H1 (cell line): ENCODE results near the gene ELF4. TPM values are rescaled to one million over a fixed set of nuclear protein-coding genes. Genes with fewer than 3 reads are reported as not detected.

Experiments
- CTCF ChIA-PET: fragments of 300-600 bp; sonication (Branson Sonifier 250); formaldehyde crosslinking; loops from one replicate; lab custom pipeline; 2021; ENCODE audit not compliant: partially characterized antibody; lab: Charles Lee
- POLR2A ChIA-PET: fragments of 300-600 bp; sonication (Branson Sonifier 250); formaldehyde crosslinking; loops from one replicate; lab custom pipeline; 2021; ENCODE audit warnings: inconsistent platforms; ENCODE audit not compliant: partially characterized antibody; lab: Charles Lee
- DNase-seq, 2 experiments: peaks; one replicate each; pipeline versions ENCODE4 v3.0.0 to v3.0.0-alpha.2; 2010 to 2022; ENCODE audit warnings: low spot score in 2 of 2, low read depth in 1 of 2, mixed read lengths in 1 of 2
- FAIRE-seq: peaks from 2 replicates; lab custom pipeline; 2011; peaks lifted over from hg19 to GRCh38; lab: Jason Lieb, UNC
- H2AFZ ChIP-seq: 2 replicates; pipeline ENCODE4 v1.8.1; 2012; ENCODE audit warnings: low read length, inconsistent platforms
- H2AK5ac ChIP-seq: 2 replicates; pipeline ENCODE4 v1.6.1; 2013; ENCODE audit warnings: low read depth, low read length
- H2BK120ac ChIP-seq: replicated peaks from 2 replicates; pipeline ENCODE3; 2013; ENCODE audit warnings: low read depth, low read length, inconsistent platforms
- H2BK12ac ChIP-seq: 2 replicates; pipeline ENCODE4 v1.6.1; 2013; ENCODE audit warnings: low read depth, low read length
- H2BK15ac ChIP-seq: 2 replicates; pipeline ENCODE4 v1.6.1; 2013; ENCODE audit warnings: low read length
- H2BK20ac ChIP-seq: 2 replicates; pipeline ENCODE4 v1.6.1; 2013; ENCODE audit warnings: low read length
- H2BK5ac ChIP-seq: 2 replicates; pipeline ENCODE4 v1.6.1; 2013; ENCODE audit warnings: low read depth, low read length
- H3K14ac ChIP-seq: 2 replicates; pipeline ENCODE4 v1.6.1; 2013; ENCODE audit warnings: inconsistent platforms; ENCODE audit not compliant: insufficient read length
- H3K18ac ChIP-seq: 2 replicates; pipeline ENCODE4 v1.6.1; 2013; ENCODE audit warnings: low read length; ENCODE audit errors: extremely low read depth
- H3K23ac ChIP-seq: 2 replicates; pipeline ENCODE4 v1.6.1; 2013; ENCODE audit warnings: inconsistent platforms; ENCODE audit not compliant: insufficient read length
- H3K23me2 ChIP-seq: 2 replicates; pipeline ENCODE4 v1.6.1; 2013; ENCODE audit warnings: low read depth, low read length
- H3K27ac ChIP-seq: 2 replicates; pipeline ENCODE4 v1.6.1; 2011; ENCODE audit warnings: low read depth, low read length, inconsistent platforms
- H3K27me3 ChIP-seq, 4 experiments: replicated peaks in 1 of 4; 1 replicate in 1 of 4; 2 replicates in 3 of 4; pipeline versions ENCODE4 v1.6.1 to v1.8.1; 2011 to 2013; ENCODE audit warnings: low read length in 3 of 4, mild to moderate bottlenecking in 3 of 4, inconsistent platforms in 2 of 4, mixed read lengths in 2 of 4, moderate library complexity in 1 of 4; ENCODE audit not compliant: control insufficient read depth in 3 of 4, insufficient read depth in 3 of 4; ENCODE audit errors: extremely low read depth in 1 of 4
- H3K36me3 ChIP-seq, 4 experiments: 2 replicates each; pipeline versions ENCODE4 v1.6.1 to v1.8.1; 2011 to 2013; ENCODE audit warnings: mild to moderate bottlenecking in 4 of 4, low read length in 3 of 4, moderate library complexity in 2 of 4, control low read depth in 1 of 4, inconsistent platforms in 1 of 4; ENCODE audit not compliant: insufficient read depth in 4 of 4, control insufficient read depth in 2 of 4
- H3K4ac ChIP-seq: replicated peaks from 2 replicates; pipeline ENCODE3; 2013; ENCODE audit warnings: low read length, low read depth, mixed read lengths, inconsistent platforms; ENCODE audit not compliant: insufficient read length
- H3K4me1 ChIP-seq, 4 experiments: replicated peaks in 1 of 4; 1 replicate in 1 of 4; 2 replicates in 3 of 4; pipeline versions ENCODE4 v1.6.1 to v1.8.1; 2011 to 2013; ENCODE audit warnings: low read length in 3 of 4, inconsistent platforms in 2 of 4, mixed read lengths in 1 of 4; ENCODE audit not compliant: insufficient read depth in 4 of 4, control insufficient read depth in 3 of 4
- H3K4me2 ChIP-seq, 2 experiments: 2 replicates each; pipeline versions ENCODE4 v1.6.1 to v1.8.1; 2011 to 2013; ENCODE audit warnings: low read depth in 2 of 2, low read length in 2 of 2, control low read depth in 1 of 2, inconsistent platforms in 1 of 2, mild to moderate bottlenecking in 1 of 2; ENCODE audit not compliant: insufficient read depth in 1 of 2
- H3K4me3 ChIP-seq, 4 experiments: fragments of 200-600, 300-600 bp in 1 of 4; sonication (generic), shearing (Covaris generic), sonication (Bioruptor Twin) in 1 of 4; 2 replicates each; pipeline versions ENCODE4 v1.5.1 to v1.8.1; 2011 to 2016; ENCODE audit warnings: low read length in 4 of 4, low read depth in 3 of 4, control low read depth in 2 of 4, inconsistent platforms in 2 of 4, mild to moderate bottlenecking in 2 of 4, mixed read lengths in 1 of 4, moderate library complexity in 1 of 4; ENCODE audit not compliant: insufficient read depth in 2 of 4; ENCODE audit errors: extremely low read depth in 1 of 4
- H3K56ac ChIP-seq: replicated peaks from 2 replicates; pipeline ENCODE3; 2013; ENCODE audit warnings: low read depth, mild to moderate bottlenecking, mixed read lengths, low read length, inconsistent platforms; ENCODE audit not compliant: insufficient read length
- H3K79me1 ChIP-seq: 2 replicates; pipeline ENCODE4 v1.6.1; 2013; ENCODE audit warnings: low read depth, low read length, control low read depth
- H3K79me2 ChIP-seq, 2 experiments: 2 replicates each; pipeline versions ENCODE4 v1.6.1 to v1.8.1; 2012 to 2013; ENCODE audit warnings: low read length in 2 of 2, mild to moderate bottlenecking in 2 of 2, inconsistent platforms in 1 of 2; ENCODE audit not compliant: insufficient read depth in 2 of 2, control insufficient read depth in 1 of 2
- H3K9ac ChIP-seq, 4 experiments: replicated peaks in 1 of 4; 1 replicate in 1 of 4; 2 replicates in 3 of 4; pipeline versions ENCODE4 v1.6.1 to v1.8.1; 2011 to 2013; ENCODE audit warnings: low read depth in 3 of 4, low read length in 3 of 4, control low read depth in 2 of 4, mild to moderate bottlenecking in 2 of 4, moderate library complexity in 2 of 4, inconsistent platforms in 1 of 4; ENCODE audit errors: extremely low read depth in 1 of 4
- H3K9me3 ChIP-seq, 2 experiments: 2 replicates each; pipeline versions ENCODE4 v1.6.1 to v1.8.1; 2012 to 2013; ENCODE audit warnings: mild to moderate bottlenecking in 2 of 2, moderate library complexity in 2 of 2, control low read depth in 1 of 2, inconsistent platforms in 1 of 2, low read depth in 1 of 2, low read length in 1 of 2, mixed read lengths in 1 of 2; ENCODE audit not compliant: insufficient read depth in 2 of 2
- H4K20me1 ChIP-seq, 2 experiments: replicated peaks in 1 of 2; 2 replicates each; pipeline versions ENCODE3 to v1.8.1; 2011 to 2013; ENCODE audit warnings: inconsistent platforms in 2 of 2, low read length in 2 of 2, mild to moderate bottlenecking in 1 of 2; ENCODE audit not compliant: insufficient read depth in 2 of 2, control insufficient read depth in 1 of 2
- H4K5ac ChIP-seq: 2 replicates; pipeline ENCODE4 v1.6.1; 2013; ENCODE audit warnings: low read length, low read depth, mixed read lengths, inconsistent platforms; ENCODE audit not compliant: insufficient read length
- H4K8ac ChIP-seq: 2 replicates; pipeline ENCODE4 v1.8.0; 2013; ENCODE audit warnings: mild to moderate bottlenecking, moderate library complexity, low read length, inconsistent platforms; ENCODE audit not compliant: insufficient read depth; ENCODE audit errors: extremely low read depth
- H4K91ac ChIP-seq: replicated peaks from 2 replicates; pipeline ENCODE3; 2013; ENCODE audit warnings: low read length, mixed read lengths, inconsistent platforms; ENCODE audit not compliant: insufficient read length
- KDM4A ChIP-seq: IDR thresholded peaks from one replicate; pipeline ENCODE4 v1.7.1; 2012; ENCODE audit warnings: low read depth, mild to moderate bottlenecking, moderate library complexity, low read length, inconsistent platforms; ENCODE audit not compliant: severe bottlenecking
- MAFK ChIP-seq: IDR thresholded peaks from 2 replicates; pipeline ENCODE4 v1.6.1; 2012; ENCODE audit warnings: low read depth, mild to moderate bottlenecking, improper control_type of control experiment, low read length
- WGBS, 2 experiments: shearing (Covaris generic) in 1 of 2; methylation state at CpG; one replicate each; pipeline versions ENCODE4 v1.1.6 to v1.1.7; 2013 to 2015; ENCODE audit warnings: low lambda C conversion rate in 2 of 2, mixed read lengths in 2 of 2, inconsistent platforms in 1 of 2, low coverage in 1 of 2, missing lambda C conversion rate in 1 of 2; ENCODE audit not compliant: insufficient replicate concordance in 2 of 2, insufficient coverage in 1 of 2, insufficient read length in 1 of 2; ENCODE audit errors: extremely low coverage in 1 of 2, missing lambda C conversion rate in 1 of 2; 5-methylcytosine and 5-hydroxymethylcytosine counted together
- polyA plus RNA-seq, 7 experiments: library from polyadenylated mRNA; depleted of rRNA in 3 of 7; stranded (reverse) in 5 of 7; unstranded in 2 of 7; fragments of >200 nt in 5 of 7; fragments of 200-250 nt in 2 of 7; gene quantifications; 1 replicate in 5 of 7; 2 replicates in 1 of 7; 4 replicates in 1 of 7; pipeline versions ENCODE4 v1.2.1 to v1.2.3, GENCODE V29; 2011 to 2013; ENCODE audit warnings: missing spikeins in 2 of 7, mixed read lengths in 2 of 7
- total RNA-seq: library from RNA; stranded (reverse); fragmentation: NEBNext Ultra II Directional; extraction: Animal tissue kit (Norgen Biotek cat#: 25700); gene quantifications from 2 replicates; pipeline ENCODE4 v1.2.1, GENCODE V29; 2021

The ELF4 gene
- total and polyA plus RNA-seq, 2 of the 8 experiments (the other 6 are each of a cell fraction or from before 2014, with no cell fraction given), result 1.8 to 2.0 TPM

- Histone ChIP-seq H3K27me3 (no peaks in the 10 kb centered on the region), H2BK5ac (no peak overlapping the region), H3K56ac (no peak overlapping the region), H3K4me1 (peaks cover 0 to 22% (median 5%) of the 10 kb centered on the region in 4 experiments; a peak in 5 of 7 replicates), H2BK12ac (no peak overlapping the region), H4K8ac (no peak overlapping the region), H3K18ac (no peak overlapping the region), H2BK15ac (no peak overlapping the region), H3K4me2 (no peak overlapping the region), H2AK5ac (no peak overlapping the region), H3K14ac (no peak overlapping the region), H3K23ac (no peak overlapping the region), H2BK20ac (no peak overlapping the region), H3K4me3 (no peak overlapping the region), H3K27ac (no peak overlapping the region), H3K4ac (no peak overlapping the region)
- ChIA-PET CTCF (interaction anchor here (0.7 to 4.1 kb wide), 15 partner anchors 12 to 480 kb away, joined by 3 to 36 read pairs (median 4); partner anchors contain the start of genes ELF4 and RAB33A), POLR2A (interaction anchor here (0.7 to 1.1 kb wide), 3 partner anchors 18 to 41 kb away, joined by 3 read pairs; no protein-coding TSS in a partner anchor)
- 82% methylated on average over 4 of the region's 12 CpGs; no CpG with 5 or more reads in 1 of the 2 experiments for WGBS, 2 experiments
- no peak for FAIRE-seq
- no peak for TF ChIP-seq MAFK
- no peak for TF ChIP-seq KDM4A
- TF ChIP-seq, all 59 proteins: peak for 0
- Histone ChIP-seq H4K20me1 (no peaks in the 10 kb centered on the region), H4K91ac (no peak overlapping the region), H3K9ac (no peak overlapping the region), H2AFZ (no peak overlapping the region), H3K23me2 (no peaks in the 10 kb centered on the region), H3K79me1 (no peaks in the 10 kb centered on the region), H2BK120ac (no peak overlapping the region), H3K36me3 (no peaks in the 10 kb centered on the region), H4K5ac (no peak overlapping the region), H3K9me3 (no peaks in the 10 kb centered on the region), H3K79me2 (no peaks in the 10 kb centered on the region)
- DNase-seq, result no peak
Observed at GRCh38 chrX:130081421-130082045, 28.8 kb downstream of the ELF4 start.
